Activated CD4-positive, alpha-beta T cell treated with anti-CD3 and anti-CD28 coated beads for 24 hours (primary cell): ENCODE results near the gene COL21A1.
"Not testable (repeated sequence)": the region's sequence is repeated elsewhere in the genome, so short reads cannot be mapped to it uniquely, and the experiment has no call there.

Source experiments
- DNase-seq, 2 donors: peaks; one replicate each; pipeline ENCODE4 v3.0.0-alpha.2; 2020; ENCODE audit warnings: low read depth in 2 of 2

Gene COL21A1

DNA sequence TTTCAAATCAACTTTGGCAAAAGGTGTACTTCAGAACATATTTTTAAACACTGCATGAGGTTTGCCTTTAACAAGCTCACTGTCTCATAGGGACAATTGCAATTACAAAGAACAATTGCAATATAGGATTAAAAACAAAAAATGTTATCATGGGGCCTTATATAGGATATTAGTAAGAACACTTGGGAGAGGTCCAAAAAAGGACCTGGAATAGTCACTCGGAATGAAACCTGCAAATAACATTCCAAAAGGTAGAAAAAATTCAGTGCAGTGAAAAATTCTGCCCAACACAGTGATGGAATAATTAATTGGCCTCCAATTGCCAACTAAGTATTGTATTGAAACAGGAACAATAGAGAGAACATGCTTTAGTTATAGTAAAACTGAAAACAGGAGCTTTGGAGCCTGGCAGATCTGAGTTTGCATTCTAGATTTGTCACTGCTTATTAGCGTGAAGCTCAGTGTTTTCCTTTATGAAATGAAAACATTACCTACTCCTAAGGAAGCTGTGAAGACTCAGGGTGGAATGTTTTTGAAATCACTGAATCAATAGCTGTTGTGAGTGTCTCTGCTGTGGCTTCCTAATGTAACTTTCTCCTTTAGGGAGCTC lies 199.3 kb downstream of the COL21A1 start:
- no peak for DNase-seq

DNA sequence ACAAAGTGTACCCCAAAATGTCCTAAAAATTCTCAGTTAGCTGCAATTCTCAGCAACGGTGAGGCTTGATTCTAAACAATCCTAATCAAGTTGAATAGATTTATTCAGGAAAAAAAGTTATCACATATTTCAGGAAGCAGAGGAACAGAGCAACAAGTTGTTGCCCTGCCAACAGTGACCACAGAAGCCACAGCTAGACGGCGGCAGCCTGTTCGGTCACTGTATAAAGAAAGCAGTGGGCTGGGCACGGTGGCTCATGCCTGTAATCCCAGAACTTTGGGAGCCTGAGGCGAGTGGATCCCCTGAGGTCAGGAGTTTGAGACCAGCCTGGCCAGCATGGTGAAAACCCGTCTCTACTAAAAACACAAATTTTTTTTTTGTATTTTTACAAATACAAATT lies 200.8 kb downstream of the COL21A1 start:
- no peak for DNase-seq

DNA sequence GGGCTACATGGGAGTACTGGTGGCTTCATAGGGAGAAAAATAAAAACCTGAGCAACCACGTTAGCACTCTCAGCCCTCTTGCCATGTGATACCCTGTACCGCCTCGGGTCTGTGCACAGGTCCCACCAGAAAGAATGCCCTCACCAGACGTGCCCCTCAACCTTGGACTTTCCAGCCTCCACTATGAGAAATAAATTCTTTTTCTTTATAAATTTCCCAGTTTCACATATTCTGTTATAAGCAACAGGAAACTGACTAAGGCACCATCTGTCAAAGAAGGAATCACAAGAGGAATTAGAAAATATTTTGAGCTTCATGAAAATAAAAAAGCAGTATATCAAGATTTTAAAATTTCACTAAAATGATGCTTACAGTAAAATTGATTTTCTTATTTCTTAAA lies 203.6 kb downstream of the COL21A1 start:
- no peak for DNase-seq

DNA sequence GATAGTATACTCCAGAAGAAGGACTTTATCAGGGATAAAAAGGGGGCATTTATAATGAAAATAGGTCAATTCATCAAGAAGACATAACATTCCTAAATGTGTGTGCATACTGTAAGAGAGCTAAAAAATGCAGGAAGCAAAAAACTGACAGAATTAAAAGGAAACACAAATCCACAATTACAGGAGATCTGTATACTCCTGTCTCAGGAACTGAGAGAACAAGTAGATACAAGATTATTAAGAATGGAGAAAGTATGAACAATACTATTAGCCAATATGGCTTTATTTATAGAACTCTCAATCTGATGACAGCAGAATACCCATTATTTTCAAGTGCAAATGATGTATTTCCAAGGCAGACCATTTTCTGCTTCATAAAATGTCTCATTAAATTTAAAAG lies 204.3 kb downstream of the COL21A1 start:
- DNase-seq, result no peak

DNA sequence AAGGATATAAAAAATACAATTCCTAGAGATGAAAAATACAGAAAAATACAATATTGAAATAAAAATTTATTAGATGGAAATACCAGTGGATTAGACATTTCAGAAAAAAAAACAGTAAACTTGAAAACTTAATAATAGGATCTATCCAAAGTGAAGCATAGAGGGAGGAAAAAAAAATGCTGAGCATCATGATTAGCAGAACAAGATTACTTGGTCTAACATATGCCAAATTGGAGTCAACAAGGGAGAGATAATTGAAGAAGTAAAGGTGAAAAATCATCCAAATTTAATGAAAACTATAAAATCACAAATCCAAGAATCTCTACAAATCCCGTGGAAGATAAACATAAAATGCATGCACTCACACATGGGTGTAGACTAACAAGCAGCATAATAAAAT lies 205.8 kb downstream of the COL21A1 start:
- no peak for DNase-seq

DNA sequence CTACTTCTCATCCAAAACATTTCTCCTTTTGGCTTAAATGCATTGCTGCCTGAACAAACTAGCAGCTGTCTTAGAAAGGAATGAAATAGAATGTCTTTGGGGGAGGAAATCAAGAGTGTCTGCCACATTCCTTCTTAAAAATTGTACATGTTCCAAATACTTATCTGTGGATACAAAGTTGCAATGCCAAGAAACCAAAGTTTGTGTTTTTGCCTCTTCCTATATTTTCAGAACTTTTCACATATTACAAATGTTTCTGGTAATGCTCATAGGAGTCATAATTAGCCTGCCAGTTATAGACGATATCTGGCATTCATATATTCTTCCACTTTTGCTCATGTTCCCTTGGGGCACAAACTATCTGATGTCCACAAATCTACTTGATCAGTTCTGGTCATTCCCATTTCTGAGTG lies 206.5 kb downstream of the COL21A1 start:
- no peak for DNase-seq

DNA sequence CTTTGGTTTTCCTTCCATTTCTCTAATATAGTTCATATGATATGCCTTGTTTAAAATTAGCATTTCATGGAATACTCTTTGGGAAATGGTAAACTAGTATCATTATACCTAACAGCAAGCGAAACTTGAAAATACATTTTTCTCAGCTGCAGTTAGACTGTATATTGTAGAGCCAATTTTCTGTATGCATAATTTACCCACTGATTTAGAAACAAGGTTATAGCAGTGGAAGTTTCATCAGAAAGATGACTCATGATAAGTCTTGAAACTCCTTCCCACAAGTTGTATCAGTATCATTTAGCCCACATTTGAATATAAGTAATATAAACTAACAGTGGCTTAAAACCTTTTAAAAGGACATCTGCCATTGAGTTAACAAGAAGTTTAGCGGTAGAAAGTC lies 207.2 kb downstream of the COL21A1 start:
- no peak for DNase-seq

DNA sequence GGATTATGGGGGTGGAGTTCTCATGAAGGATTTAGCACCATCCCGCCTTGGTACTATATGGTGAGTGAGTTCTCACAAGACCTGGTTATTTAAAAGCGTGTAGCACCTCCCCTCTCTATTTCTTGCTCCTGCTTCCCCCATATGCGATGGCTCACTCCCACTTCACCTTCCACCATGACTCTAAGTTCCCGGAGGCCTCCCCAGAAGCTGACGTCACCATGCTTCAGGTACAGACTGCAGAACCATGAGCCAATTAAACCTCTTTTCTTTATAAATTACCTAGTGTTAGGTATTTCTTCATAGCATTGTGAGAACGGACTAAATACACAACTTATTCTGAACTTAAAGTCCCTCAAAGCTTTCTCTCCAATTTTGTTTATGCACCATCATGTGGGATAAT lies 208.6 kb downstream of the COL21A1 start:
- DNase-seq, result no peak

DNA sequence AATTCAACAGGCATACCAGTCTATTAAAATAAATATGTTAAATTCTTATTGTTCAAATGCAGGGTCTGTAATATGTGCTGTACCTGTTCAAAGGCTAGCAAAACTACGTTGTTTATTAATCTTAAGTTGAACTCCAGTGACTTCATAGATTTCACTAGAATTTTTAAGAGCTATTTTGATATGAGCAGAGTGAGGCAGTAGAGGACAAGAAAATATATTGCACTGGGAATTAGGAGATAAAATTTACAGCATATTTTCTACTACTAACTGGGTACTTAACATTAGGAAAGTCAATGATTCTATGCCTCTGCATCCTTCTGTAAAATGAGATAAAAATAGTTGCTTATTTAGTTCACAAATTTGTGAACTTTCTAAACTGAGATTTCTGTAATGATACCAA lies 209.8 kb downstream of the COL21A1 start:
- DNase-seq, result no peak

DNA sequence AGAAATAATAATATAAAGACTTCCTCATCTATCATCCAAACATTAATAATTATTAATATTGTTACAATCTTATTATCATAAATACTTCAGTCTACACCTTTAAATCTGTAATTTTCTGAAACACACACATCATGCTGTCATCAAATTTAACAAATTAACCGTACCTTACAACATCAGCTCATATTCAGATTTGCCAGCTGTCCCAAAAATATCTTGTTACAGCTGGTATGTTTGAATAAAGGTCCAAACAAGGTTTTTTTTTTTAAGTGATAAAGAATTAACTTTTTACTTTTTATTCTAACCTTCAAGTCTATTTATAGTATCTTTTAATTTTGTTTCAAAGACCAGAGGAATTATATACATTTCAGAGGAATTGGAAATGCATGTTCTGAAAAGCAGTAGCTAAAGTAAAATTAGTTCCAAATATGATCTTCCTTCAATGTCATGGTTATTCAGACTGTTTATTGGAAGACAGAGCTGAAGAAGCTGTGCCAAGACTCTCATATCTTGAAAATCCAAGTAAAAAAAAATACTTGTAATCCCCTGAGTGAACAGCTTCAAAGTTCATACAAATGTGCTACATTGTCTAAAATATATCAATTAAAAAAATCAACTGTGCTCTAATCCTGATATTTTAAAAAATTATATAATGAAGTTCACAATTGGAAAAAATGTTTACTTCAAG lies 210.3 kb downstream of the COL21A1 start:
- DNase-seq, result no peak

DNA sequence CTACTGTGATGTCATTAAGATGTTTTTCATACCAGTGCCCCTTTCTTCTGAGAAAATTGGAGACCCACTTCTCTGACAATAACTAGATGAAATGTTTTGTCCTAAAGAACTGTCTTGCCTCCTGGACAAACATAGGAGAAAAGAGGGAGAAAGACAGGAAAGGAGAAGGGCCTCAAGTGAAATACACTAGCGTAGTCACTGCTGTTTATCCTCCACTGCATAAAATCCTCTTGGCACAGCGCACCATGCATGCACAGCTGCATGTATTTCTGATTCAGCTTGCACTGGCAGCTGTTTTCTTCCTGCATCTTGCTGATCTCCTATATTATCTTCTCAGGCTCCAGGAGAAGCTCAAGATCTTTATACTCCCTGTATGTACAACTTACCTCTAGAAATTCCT lies 214.0 kb downstream of the COL21A1 start:
- DNase-seq, result no peak

DNA sequence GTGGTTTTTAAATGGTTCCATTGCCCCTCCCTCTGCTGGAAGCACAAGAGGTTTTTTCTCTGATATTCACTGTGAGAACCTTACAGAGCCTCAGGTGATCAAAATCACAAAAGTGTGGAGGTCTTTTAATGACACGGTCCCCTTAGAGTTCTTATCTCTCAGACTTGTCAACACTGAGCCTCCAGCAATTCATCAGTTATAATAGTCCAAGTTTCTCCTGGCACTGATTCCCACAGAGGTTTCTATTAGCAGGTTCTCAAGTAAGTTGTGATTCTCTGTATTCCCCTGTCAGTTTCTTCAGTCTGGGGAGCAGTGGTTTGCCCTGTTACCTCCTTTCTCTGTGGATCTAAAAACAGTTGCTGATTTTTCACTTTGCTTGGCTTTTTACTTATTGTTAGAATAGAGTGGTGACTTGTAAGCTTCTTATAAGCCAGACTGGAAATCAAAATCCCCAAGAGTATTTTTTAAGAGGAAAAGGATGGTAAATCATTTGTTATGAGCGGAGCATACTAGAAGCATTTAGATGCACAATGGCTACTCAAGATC lies 214.6 kb downstream of the COL21A1 start:
- no peak for DNase-seq

DNA sequence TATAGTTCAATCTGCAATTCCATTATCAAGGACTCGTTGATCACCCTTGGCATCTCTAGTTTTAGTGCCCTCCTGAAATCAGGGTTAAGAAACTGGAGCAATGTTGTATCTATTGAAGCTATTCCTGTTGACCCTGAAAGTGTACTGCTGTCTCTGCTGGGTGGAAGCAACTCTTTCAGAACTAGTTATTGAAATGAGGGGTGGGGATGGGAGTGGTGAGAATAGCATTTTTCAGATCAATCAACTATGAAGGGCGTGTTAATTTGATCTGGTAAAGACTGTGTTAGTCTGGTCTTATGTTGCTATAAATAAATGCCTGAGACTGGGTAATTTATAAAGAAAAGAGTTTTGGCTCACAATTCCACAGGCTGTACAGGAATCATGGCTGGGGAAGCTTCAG lies 219.5 kb downstream of the COL21A1 start:
- DNase-seq, result no peak

DNA sequence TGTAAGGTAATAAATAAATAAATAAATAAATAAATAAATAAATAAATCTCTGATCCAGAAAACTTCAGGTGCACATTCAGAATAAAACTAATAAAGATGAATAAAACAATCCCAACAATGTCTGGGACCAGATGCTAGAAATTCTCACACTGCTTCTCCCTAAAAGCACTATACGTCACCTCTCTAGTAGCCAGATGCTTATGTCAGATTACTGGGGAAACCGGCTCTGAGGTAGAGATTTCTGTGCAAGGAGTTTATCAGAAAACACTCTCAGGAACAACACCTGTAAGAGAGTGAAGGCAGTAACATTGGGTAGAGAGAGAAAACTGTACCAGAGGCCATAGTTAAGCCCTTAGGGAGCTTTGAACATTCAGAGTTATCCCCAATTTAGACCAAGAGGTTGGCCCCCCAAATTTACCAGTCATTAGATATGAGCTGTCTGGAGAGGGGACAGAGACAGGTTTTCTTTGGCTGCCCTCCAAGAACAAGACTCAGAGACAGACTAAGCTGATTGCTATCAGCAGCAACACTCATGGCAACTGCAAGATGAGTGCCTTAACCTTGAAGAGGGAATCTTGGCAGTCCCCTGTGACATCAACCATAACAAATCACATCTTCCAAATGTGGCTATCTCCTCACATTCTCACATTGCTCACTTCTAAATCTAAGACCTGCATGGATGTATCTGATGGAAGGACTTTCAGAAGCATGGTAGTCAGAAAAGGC lies 220.8 kb downstream of the COL21A1 start:
- DNase-seq, result no peak

DNA sequence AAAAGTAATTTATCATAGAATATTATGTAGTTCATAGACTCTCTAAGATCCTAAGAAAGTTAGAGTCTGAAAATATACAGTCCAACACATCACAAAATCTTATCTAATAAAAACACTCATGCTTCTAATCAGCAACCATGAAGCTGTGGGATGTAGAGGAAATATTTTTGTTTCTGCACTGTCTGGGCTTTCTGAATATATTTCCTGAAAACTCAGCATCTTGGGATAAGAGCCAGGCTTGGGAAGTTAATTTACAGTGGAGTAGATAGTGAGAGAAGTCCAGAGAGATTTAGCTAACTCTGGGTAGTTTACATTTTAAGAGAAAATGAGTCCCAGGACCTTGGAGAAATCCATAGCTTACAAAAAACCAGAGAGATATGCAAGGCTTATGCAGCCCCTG lies 221.6 kb downstream of the COL21A1 start:
- DNase-seq, result no peak

DNA sequence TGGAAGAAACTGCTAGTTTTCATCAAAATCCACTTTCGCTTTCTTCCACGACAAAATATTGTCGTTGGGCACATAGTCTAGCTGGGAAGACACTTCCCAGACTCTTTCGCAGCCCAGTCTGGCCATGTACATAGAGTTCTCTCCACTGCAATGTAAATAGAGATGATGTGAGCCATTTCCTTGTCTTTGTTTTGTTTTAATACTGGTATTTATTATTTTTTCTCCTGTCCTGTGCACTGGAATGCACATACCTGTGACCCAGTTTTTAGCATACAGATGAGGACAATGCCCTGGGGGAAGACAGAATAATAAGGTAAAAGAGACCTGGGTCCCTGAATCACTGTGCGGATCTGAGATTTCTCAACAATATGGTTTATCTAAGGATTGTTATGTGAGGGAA lies 222.4 kb downstream of the COL21A1 start:
- no peak for DNase-seq

DNA sequence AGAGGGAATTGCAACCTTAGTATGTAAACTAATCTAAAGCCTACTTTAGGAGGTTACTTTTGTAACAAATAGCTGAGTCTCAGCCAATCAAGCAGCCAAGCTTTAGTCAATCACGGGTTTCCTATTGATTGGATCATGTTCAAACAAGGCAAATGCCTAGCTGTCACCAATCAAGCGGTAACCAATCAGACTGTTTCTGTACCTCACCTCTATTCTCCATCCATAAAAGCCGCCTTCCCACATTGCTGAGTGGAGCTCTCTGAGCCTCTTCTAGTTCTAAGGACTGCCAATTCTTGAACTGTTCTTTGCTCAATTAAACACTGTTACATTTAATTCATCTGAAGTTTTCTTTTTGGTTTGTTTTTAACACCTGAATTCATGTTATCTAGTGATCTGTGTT lies 223.6 kb downstream of the COL21A1 start:
- DNase-seq, result no peak

DNA sequence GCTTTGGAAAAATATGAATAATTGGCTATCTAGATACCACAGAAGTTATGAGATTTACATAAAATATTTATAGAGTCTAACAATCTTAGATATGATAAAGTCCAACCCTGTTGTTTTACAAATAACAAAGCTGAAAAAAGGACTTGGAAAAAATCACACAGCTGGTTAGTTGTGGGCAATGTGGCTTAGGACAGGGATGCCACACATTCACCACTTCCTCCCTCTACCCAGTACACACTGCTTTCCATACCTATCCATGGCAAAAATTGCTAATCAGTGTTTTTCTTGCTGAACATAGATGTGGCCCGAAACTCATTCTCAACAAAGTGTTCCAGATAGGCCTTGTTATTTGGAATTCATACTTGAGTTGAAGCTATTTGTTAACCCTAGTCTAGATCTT lies 224.7 kb downstream of the COL21A1 start:
- DNase-seq, result no peak

DNA sequence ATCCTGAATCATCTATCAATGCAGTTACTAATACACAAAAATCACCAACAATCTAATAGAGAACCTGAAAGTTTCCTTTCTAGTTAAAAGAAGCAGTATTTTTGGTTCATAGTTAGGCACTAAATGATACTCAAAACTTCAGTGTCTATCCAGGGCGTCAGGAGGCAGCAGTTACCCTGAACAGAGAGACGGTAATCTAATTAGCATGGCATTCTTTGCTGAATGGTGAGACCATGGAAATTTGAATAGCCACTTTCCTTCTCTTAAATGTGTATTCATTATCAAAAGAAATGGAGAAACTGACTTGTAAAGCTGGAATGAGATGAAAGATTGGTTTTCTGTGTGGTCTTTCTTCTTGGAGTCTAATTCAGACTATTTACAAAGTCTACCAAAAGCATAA lies 225.4 kb downstream of the COL21A1 start:
- no peak for DNase-seq

DNA sequence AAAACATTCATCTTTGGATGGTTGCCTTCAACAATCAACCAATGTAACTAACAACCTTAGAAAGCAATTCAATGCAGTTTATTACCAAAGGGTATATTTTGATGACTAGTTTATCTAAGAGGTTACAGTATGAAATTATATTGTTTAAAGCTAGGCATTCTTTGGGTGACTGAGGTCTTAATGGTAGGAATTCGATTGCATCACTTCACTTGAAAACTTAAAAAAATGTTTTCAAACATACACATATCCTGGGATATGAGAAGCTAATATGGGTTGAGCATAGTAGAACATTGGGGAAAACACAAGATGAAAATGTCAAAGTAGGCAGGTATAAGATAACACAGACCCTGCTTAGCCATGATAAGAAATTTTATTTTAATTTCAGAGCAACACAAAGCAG lies 227.4 kb downstream of the COL21A1 start:
- DNase-seq, result no peak

DNA sequence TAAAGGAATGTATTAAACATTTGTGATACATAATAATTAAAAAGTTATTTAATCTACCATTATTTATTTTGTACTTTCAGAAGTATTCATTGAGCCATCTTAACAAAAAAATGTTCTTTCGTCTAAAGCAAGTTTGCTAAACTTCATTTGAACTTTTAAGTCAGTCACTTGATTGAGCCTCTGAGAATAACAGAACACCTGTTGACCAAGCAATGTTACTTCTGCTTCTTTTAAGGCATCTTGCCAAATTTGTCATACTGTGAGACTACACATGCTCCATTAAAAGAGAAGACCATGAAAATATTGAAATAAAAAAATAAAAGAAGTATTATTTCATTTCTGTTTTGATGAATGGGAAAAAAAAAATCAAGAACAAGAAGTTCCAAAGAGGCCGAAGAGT lies 230.2 kb downstream of the COL21A1 start:
- DNase-seq, result no peak

DNA sequence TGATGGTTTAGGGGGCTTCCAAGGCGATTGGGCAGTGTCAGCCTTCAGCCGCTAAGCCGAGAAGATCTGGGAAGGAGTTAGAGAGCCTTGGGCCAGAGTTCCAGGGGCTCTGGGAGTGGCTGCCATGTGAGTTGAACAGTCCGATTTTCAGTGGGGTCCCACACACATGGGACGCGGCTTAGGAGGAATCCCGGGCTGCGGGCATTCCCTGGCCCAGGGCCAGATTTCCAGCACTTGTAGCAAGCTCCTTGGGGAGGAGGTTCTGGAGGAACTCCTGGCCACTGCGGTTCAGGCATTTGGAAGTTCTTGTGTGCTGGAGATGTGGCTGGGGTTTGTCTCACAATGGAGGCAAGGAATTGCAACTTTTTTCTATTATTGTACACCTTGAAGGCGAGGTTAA lies 233.3 kb downstream of the COL21A1 start:
- DNase-seq, result not testable (repeated sequence)

DNA sequence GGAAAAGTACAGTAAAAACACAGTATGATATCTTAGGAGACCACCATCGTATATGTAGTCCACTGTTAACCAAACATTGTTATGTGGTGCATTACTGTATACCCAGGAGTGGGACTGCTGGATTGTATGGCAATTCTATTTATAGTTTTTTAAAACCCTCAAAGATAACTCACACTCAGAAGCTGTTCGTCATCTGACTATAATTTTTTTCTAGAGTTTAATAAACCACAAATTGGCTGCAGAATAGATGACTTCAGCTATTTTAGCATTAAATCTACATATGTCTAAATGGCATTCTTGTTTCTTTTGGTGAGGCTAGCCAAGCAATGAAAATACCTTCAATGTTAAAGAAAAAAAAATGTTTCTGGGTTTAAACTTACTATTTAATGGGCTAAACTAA lies 237.7 kb downstream of the COL21A1 start:
- no peak for DNase-seq
